ENCODE measurements around the gene HEATR5A.

- TF ChIP-seq CTCF (IDR thresholded peaks at IDR 0.05) (no peak), POLR2A (IDR thresholded peaks at IDR 0.05) (no peak)
Measured at GRCh38 chr14:31320216-31320615, 100.1 kb downstream of the HEATR5A start.

Data from esophagus squamous epithelium (tissue), 4 donors.